GM12878 (cell line): ENCODE measurements around the gene SLC38A2. TPM values are rescaled to one million over a fixed set of nuclear protein-coding genes. Genes with fewer than 3 reads are reported as not detected.
A peak's percentile ranks its signal among the peaks of the same experiment; 100 is the strongest.

ENCODE experiments used
- CHD1 ChIP-seq: IDR thresholded peaks from 2 replicates; pipeline ENCODE4 v1.6.1; 2012; ENCODE audit warnings: low read depth, low read length, improper control_type of control experiment
- CHD4 ChIP-seq: fragments of 200-600 bp; sonication (generic); IDR thresholded peaks from 2 replicates; pipeline ENCODE4 v1.6.1; 2016; ENCODE audit warnings: mild to moderate bottlenecking
- IKZF1 ChIP-seq: fragments of 450-650 bp; conservative IDR thresholded peaks from 2 replicates; pipeline ENCODE4 v1.6.1; 2017; ENCODE audit warnings: antibody characterized with exemption, mild to moderate bottlenecking
- NBN ChIP-seq: fragments of 450-650 bp; IDR thresholded peaks from 2 replicates; pipeline ENCODE4 v1.6.1; 2016
- NFIC ChIP-seq: IDR thresholded peaks from 2 replicates; pipeline ENCODE4 v1.6.1; 2012; ENCODE audit warnings: low read depth, mild to moderate bottlenecking, inconsistent platforms, low read length, moderate library complexity
- NFXL1 ChIP-seq: fragments of 450-650 bp; IDR thresholded peaks from 2 replicates; pipeline ENCODE4 v1.6.1; 2017; ENCODE audit warnings: antibody characterized with exemption, mild to moderate bottlenecking, borderline replicate concordance
- PAX5 ChIP-seq: IDR thresholded peaks from 2 replicates; pipeline ENCODE4 v1.6.1; 2011; ENCODE audit warnings: low read depth, low read length, borderline replicate concordance
- POLR2AphosphoS5 ChIP-seq: IDR thresholded peaks from 2 replicates; pipeline ENCODE4 v1.6.1; 2011; ENCODE audit warnings: mild to moderate bottlenecking, low read length, inconsistent platforms
- RAD21 ChIP-seq: IDR thresholded peaks from 2 replicates; pipeline ENCODE4 v1.6.1; 2011; ENCODE audit warnings: mild to moderate bottlenecking, low read depth, low read length, moderate library complexity; ENCODE audit not compliant: insufficient read depth
- RBBP5 ChIP-seq: fragments of 200-600 bp; sonication (generic); conservative IDR thresholded peaks from 2 replicates; pipeline ENCODE4 v1.6.1; 2016
- RFX5 ChIP-seq: IDR thresholded peaks from 2 replicates; pipeline ENCODE4 v1.6.1; 2011; ENCODE audit warnings: low read depth, low read length, improper control_type of control experiment
- SMC3 ChIP-seq: IDR thresholded peaks from 2 replicates; pipeline ENCODE4 v1.6.1; 2011; ENCODE audit warnings: low read length, improper control_type of control experiment, borderline replicate concordance
- STAT3 ChIP-seq: IDR thresholded peaks from 2 replicates; pipeline ENCODE4 v1.6.1; 2011; ENCODE audit warnings: low read depth, low read length, improper control_type of control experiment
- SUZ12 ChIP-seq: fragments of 200-600 bp; sonication (generic); IDR thresholded peaks from one replicate; pipeline ENCODE4 v1.6.1; 2018; ENCODE audit warnings: antibody characterized with exemption, mild to moderate bottlenecking; ENCODE audit not compliant: unreplicated experiment
- TAF1 ChIP-seq: IDR thresholded peaks from 2 replicates; pipeline ENCODE4 v1.6.1; 2011; ENCODE audit warnings: mild to moderate bottlenecking, low read depth, low read length, borderline replicate concordance
- YY1 ChIP-seq: IDR thresholded peaks from 2 replicates; pipeline ENCODE4 v1.6.1; 2011; ENCODE audit warnings: low read depth, mild to moderate bottlenecking, low read length
- ZNF207 ChIP-seq: fragments of 450-650 bp; IDR thresholded peaks from 2 replicates; pipeline ENCODE4 v1.6.1; 2014; ENCODE audit warnings: antibody characterized with exemption, mild to moderate bottlenecking, borderline replicate concordance
- polyA plus RNA-seq, 11 experiments: library from polyadenylated mRNA; depleted of rRNA in 4 of 11; unstranded in 6 of 11; stranded (reverse) in 5 of 11; fragments of >200 nt; fragmentation: Nextera tagmentation in 4 of 11; fragmentation: Illumina TruSeq in 1 of 11; extraction: Ambion mirVana in 4 of 11; extraction: Trizol in 1 of 11; gene quantifications; 1 replicate in 1 of 11; 2 replicates in 10 of 11; pipeline versions ENCODE4 v1.2.1 to v1.2.3, GENCODE V29; 2011 to 2016; ENCODE audit warnings: inconsistent platforms in 2 of 11, missing spikeins in 2 of 11, low read depth in 1 of 11
- total RNA-seq, 4 experiments: library from RNA; depleted of rRNA in 3 of 4; stranded (reverse); fragments of >200 nt in 3 of 4; fragmentation: Illumina TruSeq in 1 of 4; extraction: Trizol in 1 of 4; gene quantifications; 2 replicates each; pipeline versions ENCODE4 v1.2.1 to v1.2.3, GENCODE V29; 2013 to 2021
- TF ChIP-seq, protein P1 (sequence below): fragments of 450-650 bp; IDR thresholded peaks from 2 replicates; pipeline ENCODE4 v1.6.1; 2016; ENCODE audit warnings: mild to moderate bottlenecking
- TF ChIP-seq, protein P2 (sequence below): IDR thresholded peaks from 2 replicates; pipeline ENCODE4 v1.6.1; 2012; ENCODE audit warnings: low read depth, low read length, improper control_type of control experiment
- TF ChIP-seq, protein P3 (sequence below): IDR thresholded peaks from 2 replicates; pipeline ENCODE4 v1.6.1; 2012; ENCODE audit warnings: mild to moderate bottlenecking, low read depth, low read length
- TF ChIP-seq, protein P4 (sequence below): IDR thresholded peaks from 2 replicates; pipeline ENCODE4 v1.6.1; 2011; ENCODE audit warnings: low read depth, low read length, improper control_type of control experiment, borderline replicate concordance
- TF ChIP-seq, protein P5 (sequence below): fragments of 450-650 bp; IDR thresholded peaks from 2 replicates; pipeline ENCODE4 v1.6.1; 2017; ENCODE audit warnings: mild to moderate bottlenecking

The SLC38A2 gene
- total and polyA plus RNA-seq, 10 of the 15 experiments (the other 5 are each of a cell fraction or from before 2014, with no cell fraction given) = 36.2 to 118 (median 79.8) TPM

DNA sequence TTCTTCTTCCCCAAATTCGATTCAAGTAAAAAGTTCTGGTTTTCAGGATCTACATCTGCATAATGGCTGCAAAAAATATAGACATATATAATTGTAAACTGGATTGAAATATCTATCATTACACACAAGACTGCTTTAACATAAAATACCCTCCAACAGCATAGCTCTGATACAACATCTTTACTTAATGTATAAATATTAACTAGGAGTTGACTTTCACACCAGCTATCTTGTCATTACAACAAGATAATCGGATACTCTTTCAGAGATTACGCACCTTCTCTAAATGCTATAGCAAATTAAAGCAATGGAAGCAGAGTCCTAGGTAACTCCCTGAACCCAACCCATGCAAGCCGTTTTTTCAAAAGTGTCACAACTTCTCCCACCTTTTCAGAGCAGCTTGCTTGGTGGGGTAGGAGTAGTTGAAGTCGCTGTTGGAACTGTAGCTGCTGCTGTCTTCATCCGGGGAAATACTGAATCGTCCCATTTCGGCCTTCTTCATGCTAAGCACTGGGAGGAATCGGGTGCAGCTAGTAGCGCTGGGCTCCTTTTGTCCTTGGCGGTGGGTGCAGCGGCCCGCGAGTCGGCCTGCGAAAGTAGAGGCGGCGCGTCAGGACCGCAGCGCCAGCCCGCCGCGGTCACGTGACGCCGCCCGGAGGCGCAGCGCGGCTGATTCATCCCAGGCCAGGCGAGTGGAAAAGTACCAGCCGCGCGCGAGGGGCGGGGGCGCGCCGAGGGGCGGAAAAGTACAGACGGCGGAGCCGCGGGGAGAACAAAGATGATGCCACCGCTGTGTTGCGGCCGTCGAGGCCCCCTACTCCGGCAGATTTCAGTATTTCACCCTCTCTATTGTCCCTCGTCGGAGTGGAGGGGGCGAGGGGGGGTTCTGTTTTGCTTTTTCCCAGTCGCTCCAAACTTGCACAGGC is 1.5 kb downstream of the SLC38A2 start (continued):
- TF ChIP-seq TAF1 (0 out of 2 replicates have a peak, but pooled peaks have one; percentile 46), CHD4 (no peak), CHD1 (0 out of 2 replicates have a peak, but pooled peaks have one; percentile 17), NBN (no peak), SUZ12 (no peak), POLR2AphosphoS5 (peak; percentile 74), YY1 (peak; percentile 57; the same call in 1 of the 2 replicates), SMC3 (no peak), RBBP5 (no peak), NFIC (peak; percentile 63; the same call in 1 of the 2 replicates), PAX5 (peak; percentile 64; the same call in 1 of the 2 replicates), RAD21 (no peak), STAT3 (no peak), NFXL1 (no peak), IKZF1 (peak; percentile 94), RFX5 (no peak), ZNF207 (peak; percentile 77; the same call in 1 of the 2 replicates)
- TF ChIP-seq, protein P1, sequence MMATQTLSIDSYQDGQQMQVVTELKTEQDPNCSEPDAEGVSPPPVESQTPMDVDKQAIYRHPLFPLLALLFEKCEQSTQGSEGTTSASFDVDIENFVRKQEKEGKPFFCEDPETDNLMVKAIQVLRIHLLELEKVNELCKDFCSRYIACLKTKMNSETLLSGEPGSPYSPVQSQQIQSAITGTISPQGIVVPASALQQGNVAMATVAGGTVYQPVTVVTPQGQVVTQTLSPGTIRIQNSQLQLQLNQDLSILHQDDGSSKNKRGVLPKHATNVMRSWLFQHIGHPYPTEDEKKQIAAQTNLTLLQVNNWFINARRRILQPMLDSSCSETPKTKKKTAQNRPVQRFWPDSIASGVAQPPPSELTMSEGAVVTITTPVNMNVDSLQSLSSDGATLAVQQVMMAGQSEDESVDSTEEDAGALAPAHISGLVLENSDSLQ = no peak
- TF ChIP-seq, protein P2, sequence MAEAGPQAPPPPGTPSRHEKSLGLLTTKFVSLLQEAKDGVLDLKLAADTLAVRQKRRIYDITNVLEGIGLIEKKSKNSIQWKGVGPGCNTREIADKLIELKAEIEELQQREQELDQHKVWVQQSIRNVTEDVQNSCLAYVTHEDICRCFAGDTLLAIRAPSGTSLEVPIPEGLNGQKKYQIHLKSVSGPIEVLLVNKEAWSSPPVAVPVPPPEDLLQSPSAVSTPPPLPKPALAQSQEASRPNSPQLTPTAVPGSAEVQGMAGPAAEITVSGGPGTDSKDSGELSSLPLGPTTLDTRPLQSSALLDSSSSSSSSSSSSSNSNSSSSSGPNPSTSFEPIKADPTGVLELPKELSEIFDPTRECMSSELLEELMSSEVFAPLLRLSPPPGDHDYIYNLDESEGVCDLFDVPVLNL = peak; percentile 72; the same call in 1 of the 2 replicates
- TF ChIP-seq, protein P3, sequence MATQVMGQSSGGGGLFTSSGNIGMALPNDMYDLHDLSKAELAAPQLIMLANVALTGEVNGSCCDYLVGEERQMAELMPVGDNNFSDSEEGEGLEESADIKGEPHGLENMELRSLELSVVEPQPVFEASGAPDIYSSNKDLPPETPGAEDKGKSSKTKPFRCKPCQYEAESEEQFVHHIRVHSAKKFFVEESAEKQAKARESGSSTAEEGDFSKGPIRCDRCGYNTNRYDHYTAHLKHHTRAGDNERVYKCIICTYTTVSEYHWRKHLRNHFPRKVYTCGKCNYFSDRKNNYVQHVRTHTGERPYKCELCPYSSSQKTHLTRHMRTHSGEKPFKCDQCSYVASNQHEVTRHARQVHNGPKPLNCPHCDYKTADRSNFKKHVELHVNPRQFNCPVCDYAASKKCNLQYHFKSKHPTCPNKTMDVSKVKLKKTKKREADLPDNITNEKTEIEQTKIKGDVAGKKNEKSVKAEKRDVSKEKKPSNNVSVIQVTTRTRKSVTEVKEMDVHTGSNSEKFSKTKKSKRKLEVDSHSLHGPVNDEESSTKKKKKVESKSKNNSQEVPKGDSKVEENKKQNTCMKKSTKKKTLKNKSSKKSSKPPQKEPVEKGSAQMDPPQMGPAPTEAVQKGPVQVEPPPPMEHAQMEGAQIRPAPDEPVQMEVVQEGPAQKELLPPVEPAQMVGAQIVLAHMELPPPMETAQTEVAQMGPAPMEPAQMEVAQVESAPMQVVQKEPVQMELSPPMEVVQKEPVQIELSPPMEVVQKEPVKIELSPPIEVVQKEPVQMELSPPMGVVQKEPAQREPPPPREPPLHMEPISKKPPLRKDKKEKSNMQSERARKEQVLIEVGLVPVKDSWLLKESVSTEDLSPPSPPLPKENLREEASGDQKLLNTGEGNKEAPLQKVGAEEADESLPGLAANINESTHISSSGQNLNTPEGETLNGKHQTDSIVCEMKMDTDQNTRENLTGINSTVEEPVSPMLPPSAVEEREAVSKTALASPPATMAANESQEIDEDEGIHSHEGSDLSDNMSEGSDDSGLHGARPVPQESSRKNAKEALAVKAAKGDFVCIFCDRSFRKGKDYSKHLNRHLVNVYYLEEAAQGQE = no peak
- TF ChIP-seq, protein P4, sequence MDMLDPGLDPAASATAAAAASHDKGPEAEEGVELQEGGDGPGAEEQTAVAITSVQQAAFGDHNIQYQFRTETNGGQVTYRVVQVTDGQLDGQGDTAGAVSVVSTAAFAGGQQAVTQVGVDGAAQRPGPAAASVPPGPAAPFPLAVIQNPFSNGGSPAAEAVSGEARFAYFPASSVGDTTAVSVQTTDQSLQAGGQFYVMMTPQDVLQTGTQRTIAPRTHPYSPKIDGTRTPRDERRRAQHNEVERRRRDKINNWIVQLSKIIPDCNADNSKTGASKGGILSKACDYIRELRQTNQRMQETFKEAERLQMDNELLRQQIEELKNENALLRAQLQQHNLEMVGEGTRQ = peak; percentile 86
- TF ChIP-seq, protein P5, sequence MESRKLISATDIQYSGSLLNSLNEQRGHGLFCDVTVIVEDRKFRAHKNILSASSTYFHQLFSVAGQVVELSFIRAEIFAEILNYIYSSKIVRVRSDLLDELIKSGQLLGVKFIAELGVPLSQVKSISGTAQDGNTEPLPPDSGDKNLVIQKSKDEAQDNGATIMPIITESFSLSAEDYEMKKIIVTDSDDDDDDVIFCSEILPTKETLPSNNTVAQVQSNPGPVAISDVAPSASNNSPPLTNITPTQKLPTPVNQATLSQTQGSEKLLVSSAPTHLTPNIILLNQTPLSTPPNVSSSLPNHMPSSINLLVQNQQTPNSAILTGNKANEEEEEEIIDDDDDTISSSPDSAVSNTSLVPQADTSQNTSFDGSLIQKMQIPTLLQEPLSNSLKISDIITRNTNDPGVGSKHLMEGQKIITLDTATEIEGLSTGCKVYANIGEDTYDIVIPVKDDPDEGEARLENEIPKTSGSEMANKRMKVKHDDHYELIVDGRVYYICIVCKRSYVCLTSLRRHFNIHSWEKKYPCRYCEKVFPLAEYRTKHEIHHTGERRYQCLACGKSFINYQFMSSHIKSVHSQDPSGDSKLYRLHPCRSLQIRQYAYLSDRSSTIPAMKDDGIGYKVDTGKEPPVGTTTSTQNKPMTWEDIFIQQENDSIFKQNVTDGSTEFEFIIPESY = no peak
